ENCODE measurements around the gene ATL3. TPM values are rescaled to one million over a fixed set of nuclear protein-coding genes. Genes with fewer than 3 reads are reported as not detected.
"Not testable (repeated sequence)": the region's sequence is repeated elsewhere in the genome, so short reads cannot be mapped to it uniquely, and the experiment has no call there.

Gene ATL3
- total RNA-seq, 1 experiment from 2014 or later, result 21.1 TPM

DNA sequence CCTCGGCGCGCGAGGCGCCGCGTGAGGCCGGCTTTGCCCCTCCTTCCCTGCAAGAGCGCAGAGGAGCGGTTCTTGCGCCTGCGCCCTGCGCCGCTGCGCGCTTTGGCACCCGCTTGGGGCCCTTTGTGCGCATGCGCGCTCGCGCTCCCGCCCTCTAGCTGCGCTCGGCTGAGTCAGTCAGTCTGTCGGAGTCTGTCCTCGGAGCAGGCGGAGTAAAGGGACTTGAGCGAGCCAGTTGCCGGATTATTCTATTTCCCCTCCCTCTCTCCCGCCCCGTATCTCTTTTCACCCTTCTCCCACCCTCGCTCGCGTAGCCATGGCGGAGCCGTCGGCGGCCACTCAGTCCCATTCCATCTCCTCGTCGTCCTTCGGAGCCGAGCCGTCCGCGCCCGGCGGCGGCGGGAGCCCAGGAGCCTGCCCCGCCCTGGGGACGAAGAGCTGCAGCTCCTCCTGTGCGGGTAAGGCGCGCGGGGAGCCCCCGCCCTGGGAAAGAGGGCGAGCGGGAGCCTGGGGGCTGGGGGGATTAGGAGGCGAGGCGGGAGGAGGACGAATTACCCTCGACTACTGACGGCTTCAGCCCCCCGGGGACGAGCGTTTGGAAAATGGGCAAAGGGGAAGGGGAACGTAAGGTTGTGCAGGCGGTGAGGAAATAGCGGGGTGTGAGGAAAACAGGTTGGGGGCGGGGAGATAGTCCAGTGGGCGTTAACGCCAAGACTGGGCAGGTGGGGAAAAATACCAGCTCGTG, 10.3 kb upstream of the ATL3 start, which contains the start of gene RTN3:
RTN3 (plus strand) TSS at position 180 of the 745 bp plus-strand sequence; CDS start at position 317, 137 bp downstream.
- DNase-seq (ENCODE audit: low read depth), result peak; percentile 98

DNA sequence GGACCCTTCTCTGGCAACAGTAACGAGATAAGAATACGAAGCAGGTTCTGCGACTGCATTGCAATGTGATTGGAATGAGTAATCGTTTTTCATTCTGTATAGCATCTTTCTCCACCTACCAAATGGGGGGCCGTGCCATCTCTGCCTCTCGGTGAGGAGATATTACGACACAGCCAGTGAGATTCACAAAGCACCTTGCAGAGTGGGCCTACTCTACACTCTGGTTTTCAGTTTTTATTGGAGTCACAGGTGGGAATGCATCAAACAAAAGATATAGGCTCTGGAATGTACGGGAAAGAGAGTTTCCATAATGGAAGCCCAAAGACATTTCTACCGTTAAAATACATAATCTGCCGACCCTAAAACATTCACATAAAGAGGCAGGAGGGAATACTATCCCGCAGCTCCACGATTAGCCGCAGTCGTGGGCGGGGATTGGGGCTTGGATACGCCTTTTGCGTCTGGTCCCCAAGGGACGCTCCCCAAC, 9.7 kb upstream of the ATL3 start:
- no peak for DNase-seq (ENCODE audit: low read depth)

DNA sequence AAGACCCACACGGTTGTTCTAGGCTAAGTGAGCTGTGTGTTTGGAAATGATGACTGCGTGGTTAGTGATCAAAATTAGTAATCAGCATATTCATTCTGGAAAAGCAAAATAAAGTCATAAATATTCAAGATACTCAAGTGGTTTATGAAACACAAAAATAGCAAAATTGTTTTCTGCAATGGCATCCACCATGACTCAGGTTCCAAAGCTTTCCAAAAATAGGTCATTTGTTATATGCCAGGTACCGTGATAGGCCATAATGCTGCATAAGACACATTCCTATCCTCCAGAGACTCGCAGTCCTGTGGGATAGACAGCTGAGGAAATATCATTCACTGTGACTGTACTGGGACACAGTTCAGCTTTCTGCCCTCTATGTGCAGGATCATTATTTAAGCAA, 2.4 kb upstream of the ATL3 start:
- peak; percentile 10 for DNase-seq (ENCODE audit: low read depth)

DNA sequence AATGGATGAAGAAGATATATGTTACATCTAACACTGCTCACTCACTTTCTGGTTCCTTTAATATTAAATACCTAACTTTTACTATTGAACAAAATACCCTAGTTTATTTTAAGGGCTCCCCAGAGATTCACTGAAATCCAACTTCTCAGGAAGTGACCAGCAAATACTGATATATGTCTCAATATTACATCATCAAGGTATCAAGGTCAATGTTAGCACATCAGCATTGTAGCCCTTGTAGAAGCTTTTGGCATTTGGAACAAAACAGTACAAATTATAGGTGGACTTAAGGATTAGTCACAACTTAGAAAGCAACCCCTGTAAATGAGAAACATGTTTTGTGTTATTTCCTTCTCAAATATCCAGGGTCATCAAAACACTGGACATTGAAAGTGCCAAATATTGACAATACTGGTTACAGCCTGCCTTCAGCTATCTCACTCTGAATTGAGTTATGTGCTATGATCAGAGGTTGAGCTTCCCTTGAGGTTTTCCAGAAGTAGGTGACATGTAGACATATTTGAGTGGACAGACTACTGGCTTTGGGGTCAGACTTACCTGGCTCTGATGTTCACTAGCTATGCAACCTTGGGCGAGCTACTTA, 1.9 kb upstream of the ATL3 start:
- DNase-seq (ENCODE audit: low read depth), result no peak

DNA sequence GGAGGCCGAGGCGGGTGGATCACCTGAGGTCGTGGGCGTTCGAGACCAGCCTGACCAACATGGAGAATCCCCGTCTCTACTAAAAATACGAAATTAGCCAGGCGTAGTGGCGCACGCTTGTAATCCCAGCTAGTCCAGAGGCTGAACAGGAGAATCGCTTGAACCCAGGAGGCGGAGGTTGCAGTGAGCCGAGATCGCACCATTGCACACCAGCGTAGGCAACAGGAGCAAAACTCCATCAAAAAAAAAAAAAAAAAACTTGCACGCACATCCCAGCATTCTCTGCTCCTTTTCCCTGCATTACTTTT, 934 bp upstream of the ATL3 start:
- DNase-seq (ENCODE audit: low read depth), result no peak

DNA sequence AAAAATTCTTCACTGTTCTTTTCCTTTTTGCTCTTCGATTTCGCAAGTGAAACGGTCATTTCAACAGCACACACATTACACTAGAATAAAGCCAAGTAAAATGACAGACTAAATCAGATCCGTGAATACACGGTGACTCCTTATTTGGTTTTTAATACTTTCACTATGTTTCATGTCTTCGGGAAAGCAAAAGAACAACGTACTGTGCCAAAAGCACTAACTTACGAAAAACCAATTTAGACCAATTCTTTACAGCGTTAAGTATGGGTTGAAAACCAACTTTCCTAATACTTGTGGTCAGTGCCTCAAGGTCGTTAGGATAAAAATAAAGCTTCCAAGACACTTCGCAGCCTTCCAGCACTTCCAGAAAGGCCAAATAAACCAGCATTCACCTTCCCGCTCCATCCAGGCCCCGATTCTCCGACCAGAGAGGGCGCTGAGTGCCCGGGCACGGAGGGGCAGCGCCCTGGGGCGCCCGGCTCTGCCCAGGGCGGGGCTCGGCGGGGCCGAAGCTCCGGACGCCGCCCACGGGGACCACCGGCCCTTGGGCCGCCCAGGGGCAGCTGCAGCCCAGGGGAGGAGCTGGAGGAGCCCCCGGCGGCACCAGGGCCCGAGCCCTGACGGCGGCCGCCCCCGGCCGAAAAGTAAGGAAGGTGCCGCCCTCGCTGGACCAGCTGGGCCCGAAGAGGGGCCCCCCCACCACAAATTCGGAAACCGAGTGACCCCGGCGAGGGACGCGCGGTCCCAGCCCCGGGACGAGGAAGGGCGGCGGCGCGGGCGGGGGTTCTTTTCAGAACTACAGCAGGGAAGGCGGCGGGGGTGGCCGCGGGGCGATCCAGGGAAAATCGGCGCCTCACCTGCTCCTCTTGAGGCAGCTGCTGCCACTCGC, 499 bp downstream of the ATL3 start:
- peak; percentile 62 for DNase-seq (ENCODE audit: low read depth)

DNA sequence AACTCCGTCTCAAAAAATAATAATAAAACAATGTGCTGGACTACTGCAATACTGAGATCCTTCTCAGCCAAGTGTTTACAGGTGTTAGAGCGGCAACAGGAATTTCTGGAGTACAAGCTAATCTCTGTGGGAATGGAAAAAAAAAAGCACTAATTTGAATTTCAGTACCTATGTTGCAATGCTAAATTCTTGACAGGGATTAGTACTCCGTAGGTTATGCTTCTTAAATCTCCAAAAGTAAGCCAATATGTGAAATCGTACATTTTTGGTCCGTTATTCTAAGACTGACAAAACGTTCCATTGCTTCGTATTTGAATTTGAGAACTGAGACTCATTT, 1.1 kb downstream of the ATL3 start:
- DNase-seq (ENCODE audit: low read depth), result no peak

DNA sequence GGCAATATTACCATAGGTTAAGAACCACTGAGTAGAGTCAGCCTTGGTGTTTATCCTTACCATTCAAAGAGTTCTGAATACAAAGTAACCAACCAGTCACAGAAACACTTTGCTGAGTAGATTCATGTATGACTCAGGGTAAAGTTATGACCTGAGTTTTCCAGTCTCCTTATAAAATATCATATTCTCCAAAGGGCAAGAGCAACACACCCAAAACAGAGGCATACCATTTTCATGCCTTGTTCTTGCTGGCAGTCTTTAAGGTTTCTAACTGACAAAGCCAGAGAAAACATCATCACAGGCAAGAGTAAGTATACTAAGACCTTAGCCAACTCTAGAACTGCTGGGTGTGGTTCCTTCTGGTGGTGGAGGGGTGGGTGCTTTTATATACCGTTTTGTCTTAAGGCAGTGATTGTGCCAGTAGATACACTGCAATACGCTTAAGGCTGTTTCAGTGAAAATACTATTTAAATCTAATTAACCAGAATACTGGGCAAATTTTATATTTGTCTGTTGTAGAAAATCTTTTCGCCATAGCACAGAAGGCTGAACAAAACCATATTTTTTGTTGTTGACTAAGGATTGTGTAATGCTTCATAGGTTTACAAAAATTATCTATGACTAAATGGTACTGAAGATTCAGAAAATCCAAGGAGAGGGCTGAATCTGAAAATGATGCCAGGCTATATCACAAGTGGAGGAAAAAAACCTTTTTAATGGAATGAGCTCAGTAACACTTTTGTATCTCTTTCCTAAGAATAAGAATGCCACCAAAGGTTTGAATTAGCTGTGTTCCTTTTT, 3.0 kb downstream of the ATL3 start:
- DNase-seq (ENCODE audit: low read depth), result peak; percentile 97

DNA sequence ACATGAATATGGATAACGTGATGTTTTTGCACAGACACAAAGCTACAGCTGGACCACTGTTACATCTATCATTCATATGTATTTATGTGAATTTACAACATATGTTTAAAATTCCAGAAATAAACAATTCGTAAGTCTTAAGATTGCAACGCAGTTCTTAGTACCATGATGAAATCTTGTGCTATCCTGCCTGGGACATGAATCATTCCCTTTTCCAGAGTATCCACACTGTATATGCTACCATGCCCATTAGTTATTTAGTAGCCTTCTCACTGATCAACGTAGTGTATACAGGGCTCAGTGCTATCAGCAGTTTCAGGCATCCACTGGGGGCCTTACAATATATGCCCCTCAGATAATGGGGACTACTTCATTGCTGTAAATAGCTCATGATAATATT, 4.3 kb downstream of the ATL3 start:
- DNase-seq (ENCODE audit: low read depth), result no peak

DNA sequence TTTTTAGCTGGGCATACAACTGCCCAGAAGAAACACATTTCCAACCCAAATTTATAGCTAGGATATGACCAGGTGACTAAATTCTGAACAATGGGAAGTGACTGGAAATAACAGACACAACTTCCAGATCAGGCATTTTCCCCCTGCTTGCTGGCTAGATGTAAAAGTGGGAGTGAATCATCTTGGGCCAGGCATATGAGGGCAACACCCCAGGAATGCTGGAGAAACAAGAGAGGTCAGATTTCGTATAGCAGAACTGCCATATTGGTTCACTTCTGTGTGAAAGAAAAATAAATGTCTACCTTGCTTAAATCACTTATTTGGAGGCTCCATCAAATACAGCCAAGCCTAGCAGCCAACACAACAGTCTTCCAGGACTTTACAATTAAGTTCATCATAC, 7.4 kb downstream of the ATL3 start:
- peak; percentile 79 for DNase-seq (ENCODE audit: low read depth)

DNA sequence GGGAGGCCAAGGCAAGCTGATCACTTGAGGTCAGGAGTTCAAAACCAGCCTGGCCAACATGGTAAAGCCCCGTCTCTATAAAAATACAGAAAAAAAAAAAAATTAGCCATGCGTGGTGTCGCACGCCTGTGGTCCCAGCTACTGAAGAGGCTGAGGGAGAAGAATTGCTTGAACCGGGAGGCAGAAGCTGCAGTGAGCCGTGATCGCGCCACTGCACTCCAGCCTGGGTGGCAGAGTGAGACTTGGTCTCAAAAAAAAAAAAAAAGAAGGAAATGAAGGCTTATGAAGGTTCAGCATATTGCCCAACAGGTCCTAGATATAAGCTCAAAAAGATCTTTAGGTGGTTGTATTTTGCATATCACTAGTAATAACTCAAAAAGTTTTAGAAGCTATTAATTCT, 10.2 kb downstream of the ATL3 start:
- DNase-seq (ENCODE audit: low read depth), result no peak

DNA sequence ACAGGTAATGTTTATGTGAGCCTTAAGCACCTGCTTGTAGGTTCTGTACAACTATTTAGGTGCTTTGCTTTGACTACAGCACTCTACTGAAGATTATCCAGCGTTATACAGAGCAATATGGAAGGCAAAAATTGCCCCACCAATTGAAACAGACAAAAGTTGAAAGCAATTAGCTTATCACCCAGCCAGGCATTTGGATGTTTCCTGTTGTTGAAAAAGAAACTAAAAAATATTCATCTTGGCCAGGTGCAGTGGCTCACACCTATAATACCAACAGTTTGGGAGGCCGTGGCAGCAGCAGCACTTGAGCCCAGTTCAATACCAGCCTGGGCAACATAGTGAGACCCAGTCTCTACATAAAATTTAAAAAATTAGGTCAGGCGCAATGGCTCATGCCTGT, 18.5 kb downstream of the ATL3 start:
- no peak for DNase-seq (ENCODE audit: low read depth)

DNA sequence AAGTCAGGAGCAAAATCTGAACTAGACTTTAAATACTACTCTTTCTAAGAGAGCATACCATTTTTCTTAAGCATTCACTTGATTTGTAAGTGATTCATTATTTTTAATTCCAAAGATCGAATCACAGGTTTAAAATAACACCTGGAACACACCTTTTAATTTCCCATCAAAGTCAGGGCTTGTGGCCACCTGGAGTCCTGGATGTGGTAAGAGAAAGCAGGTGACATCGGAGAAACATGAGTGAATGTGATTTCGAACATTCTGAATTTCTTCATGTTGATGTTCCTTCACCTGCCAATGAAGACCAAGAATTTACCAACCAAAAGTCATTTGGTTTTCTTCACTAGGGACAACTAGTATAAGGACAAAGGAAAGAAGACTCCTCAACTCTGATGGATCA, 28.0 kb downstream of the ATL3 start:
- no peak for DNase-seq (ENCODE audit: low read depth)

DNA sequence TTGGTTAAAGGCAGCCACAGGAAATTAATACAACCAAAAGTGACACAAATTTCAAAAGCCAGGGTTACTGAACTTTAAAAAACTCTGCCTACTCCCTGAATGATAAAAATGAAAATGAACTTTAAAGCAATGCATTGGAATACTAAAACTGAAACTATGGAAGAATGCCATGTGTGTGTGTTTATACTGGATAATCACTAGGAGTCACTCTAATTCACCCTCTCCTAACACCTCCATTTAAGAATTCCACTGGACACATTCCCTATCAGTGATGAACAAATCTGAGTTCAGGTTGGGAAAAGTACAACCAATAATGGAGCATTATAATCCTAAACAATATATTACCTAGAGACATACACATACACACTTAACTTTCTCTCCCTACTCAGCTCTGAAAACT, 29.4 kb downstream of the ATL3 start:
- DNase-seq (ENCODE audit: low read depth), result no peak

DNA sequence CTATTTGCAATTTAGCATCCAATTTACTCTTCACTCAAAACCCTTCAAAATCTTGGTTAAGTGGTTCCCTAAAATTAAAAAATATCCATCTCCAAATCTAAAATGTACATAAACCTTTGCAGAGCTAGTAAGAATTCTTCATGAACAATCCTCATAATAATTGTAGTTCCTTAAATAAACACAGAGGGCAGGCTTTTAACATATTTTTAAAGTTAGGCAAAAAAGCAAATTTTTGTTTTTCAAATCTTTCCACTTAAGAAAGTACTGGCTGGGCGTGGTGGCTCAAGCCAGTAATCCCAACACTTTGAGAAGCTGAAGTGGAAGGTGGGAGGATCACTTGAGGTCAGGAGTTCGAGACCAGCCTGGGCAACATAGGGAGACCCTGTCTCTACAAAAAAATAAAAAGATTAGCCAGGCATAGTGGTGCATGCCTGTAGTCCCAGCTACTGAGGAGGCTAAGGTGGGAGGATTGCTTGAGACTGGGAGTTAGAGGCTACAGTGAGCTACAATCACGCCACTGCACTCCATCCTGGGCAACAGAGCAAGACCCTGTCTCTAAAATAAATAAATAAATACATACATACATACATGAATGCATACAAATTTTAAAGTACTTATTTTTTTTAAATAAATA, 31.9 kb downstream of the ATL3 start:
- peak; percentile 27 for DNase-seq (ENCODE audit: low read depth)

DNA sequence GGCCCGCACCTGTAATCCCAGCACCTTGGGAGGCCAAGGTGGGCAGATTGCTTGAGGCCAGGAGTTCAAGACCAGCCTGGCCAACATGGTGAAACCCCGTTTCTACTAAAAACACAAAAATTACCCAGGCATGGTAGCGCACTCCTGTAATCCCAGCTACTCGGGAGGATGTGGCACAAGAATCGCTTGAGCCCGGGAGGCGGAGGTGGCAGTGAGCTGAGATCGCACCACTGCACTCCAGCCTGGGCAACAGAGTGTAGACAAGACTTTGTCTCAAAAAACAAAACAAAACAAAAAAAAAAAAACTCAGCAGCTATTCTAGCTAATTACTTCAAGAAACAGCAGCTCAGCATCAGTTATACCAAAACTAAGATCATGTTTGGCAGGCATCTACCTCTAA, 32.7 kb downstream of the ATL3 start:
- not testable (repeated sequence) for DNase-seq (ENCODE audit: low read depth)

DNA sequence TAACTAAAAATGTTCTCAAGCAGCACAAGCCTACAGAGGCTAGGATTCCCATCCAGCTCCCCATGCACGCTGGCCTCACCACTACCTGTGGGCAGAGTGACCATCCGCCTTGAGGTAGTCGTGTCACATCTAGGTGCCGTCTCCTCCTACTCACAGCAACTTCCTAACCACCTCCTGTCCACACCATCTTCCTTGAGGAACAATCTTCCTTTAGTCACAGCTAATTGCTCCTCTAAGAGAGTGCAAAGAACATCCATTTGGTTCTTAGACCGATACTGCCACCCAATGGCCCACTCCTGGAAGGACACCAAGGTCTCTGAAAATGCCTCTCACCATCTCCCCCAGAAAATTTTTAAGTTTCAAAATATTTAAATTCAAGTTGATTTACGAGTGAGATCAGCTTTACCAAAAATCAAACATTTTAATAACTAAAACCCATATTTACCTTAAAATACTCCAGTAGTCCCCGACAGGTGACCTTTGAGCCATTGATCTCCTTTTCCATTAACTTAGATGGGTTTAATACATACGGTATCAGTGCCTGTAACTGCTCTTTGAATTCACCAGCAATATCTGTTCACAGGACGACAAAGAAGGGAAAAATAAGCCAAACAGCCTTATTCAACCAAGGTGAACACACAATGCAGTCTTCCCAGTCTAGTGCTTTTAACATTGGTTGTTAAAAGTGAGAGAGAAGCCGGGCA, 35.3 kb downstream of the ATL3 start:
- peak; percentile 62 for DNase-seq (ENCODE audit: low read depth)

DNA sequence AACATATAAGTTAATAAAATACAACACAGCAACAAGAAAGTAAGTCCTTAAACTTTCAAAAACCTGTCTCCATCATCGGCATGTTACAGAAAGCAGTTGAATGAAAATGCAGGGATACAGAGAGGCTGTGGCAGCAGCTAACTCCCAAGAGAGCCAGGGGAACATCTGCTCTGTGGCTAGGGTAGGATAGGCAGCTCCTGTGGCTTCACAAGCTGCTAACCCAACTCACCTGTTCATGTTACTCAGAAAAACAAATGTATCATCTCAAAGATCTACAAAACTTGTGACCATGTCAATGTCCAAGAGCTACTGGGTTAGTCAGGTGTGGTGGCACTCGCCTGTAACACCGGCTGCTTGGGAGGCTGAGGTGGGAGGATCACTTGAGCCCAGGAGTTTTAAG, 41.8 kb downstream of the ATL3 start:
- no peak for DNase-seq (ENCODE audit: low read depth)

DNA sequence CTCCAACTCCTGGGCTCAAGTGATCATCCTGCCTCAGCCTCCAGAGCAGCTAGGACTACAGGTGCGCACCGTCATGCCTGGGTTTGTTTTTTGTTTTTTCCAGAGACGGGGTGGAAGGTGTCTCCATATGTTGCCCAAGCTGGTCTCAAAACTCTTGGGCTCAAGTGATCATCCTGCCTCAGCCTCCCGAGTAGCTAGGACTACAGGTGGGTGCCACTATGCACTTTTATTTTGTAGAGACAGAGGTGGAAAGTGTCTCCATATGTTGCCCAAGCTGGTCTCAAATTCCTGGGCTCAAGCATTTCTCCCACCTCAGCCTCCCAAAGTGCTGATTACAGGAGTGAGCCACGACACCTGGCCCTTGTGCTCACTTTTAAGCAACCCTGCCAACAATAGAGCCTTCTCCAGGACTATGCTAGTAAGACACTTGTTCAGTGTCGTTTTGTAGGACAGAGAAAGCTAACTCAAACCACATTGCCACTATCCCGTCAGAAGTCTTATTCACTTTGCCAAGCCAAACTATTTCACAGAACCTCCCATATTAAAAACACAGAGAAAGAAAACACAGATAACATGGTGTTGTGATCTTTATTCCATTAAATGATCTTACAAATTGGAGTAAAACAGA, 47.5 kb downstream of the ATL3 start:
- DNase-seq (ENCODE audit: low read depth), result no peak

DNA sequence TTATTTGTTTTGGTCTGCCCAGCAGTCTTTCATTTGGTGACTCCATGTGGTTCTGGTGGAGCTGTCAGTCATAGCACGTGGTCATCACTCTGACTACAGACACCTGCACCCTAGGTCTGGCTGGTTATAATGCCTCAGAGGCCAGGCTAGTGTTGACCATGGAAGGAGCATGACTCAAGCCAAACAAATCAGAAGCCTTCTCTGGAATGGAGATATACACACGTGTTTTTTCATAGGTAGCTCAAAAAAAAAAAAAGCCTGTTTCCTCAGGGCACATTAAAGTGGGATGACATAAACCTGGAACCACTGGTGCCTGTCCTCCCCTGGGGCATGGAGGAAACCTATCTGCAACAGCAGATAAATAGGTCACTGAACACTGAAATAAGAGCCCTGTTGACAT, 48.9 kb downstream of the ATL3 start:
- no peak for DNase-seq (ENCODE audit: low read depth)

Measured in HT1080 (cell line).